Measurements from ENCODE around the gene ANK2. TPM values are rescaled to one million over a fixed set of nuclear protein-coding genes. Genes with fewer than 3 reads are reported as not detected.

ANK2 gene
- total RNA-seq, result 9.4 TPM

DNA sequence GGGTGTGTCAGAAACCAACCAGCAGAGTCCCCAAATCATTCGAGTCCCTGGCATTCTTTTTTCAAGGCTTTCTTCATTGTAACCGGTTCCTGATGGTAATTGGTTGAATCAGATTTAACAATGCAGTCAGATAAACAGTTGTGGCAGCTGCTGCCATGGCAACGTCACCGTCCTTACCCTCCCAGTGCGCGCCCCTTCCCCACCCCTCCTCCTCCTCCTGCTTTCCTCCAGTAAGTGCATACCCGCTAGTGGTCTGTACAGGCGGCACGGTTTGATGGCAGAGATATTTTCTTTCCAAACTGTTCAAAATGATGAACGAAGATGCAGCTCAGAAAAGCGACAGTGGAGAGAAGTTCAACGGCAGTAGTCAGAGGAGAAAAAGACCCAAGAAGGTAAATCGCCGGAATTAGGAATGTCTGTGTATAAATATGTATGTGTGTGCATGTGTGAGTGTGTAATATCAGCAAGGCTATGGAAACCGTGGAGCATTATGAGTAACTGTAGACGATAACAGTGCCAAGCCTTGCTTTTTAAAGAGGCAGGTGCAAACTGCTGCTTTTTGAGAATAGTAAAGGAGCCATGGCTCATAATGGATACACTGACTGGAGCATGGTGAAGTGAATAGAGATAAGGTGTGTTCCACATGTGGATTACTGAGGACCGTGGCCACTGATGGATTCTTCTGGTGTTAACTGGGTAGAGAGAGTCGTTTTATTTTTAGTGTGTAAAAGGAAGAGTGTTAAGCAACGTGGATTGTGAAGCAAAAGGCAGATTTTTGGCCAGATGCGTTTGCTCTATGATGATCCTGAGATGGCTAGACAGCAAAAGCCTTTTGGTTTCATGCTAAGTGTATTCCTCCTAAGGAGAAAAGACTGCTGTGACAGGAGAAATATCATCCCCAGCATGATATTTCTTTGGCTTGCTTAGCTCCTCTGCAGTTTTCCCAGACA, at the start of gene ANK2:
Gene ANK2, plus strand, starts transcription at position 233 of the 950 bp plus-strand sequence. Its CDS starts 76 bp downstream, at position 309.
- no peaks in the 10 kb centered on the region for H3K9me3 ChIP-seq
- no peak for DNase-seq (ENCODE audit: low spot score in 2 of 2)
- H3K4me3 ChIP-seq, result peak within 1 kb of the TSS in 1 of 2 donors; percentile 27
- TF ChIP-seq, protein P1, sequence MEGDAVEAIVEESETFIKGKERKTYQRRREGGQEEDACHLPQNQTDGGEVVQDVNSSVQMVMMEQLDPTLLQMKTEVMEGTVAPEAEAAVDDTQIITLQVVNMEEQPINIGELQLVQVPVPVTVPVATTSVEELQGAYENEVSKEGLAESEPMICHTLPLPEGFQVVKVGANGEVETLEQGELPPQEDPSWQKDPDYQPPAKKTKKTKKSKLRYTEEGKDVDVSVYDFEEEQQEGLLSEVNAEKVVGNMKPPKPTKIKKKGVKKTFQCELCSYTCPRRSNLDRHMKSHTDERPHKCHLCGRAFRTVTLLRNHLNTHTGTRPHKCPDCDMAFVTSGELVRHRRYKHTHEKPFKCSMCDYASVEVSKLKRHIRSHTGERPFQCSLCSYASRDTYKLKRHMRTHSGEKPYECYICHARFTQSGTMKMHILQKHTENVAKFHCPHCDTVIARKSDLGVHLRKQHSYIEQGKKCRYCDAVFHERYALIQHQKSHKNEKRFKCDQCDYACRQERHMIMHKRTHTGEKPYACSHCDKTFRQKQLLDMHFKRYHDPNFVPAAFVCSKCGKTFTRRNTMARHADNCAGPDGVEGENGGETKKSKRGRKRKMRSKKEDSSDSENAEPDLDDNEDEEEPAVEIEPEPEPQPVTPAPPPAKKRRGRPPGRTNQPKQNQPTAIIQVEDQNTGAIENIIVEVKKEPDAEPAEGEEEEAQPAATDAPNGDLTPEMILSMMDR (IDR thresholded peaks at IDR 0.05), result no peak
- no peaks in the 10 kb centered on the region for H3K36me3 ChIP-seq
- intact Hi-C loops (cut with DNase I), result no loop called here
- no peak within 1 kb of the TSS for H3K27ac ChIP-seq
- no peaks in the 10 kb centered on the region for H3K4me1 ChIP-seq
- no peaks in the 10 kb centered on the region for H3K27me3 ChIP-seq

DNA sequence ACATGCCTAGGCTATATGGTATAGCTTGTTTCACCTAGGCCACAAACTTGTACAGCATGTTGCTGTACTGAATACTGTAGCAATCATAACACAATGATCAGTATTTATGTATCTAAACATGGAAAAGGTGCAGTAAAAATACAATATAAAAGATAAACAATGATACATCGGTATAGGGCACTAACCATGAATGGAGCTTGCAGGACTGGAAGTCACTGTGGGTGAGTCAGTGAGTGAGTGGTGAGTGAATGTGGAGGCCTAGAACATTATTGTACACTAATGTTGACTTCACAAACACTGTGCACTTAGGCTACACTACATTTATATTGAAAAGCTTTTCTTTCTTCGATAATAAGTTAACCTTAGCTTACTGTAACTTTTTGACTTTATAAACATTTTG, 45.6 kb upstream of the ANK2 start:
- intact Hi-C loops (cut with DNase I), result no loop called here
- Histone ChIP-seq H3K27me3 (no peaks in the 10 kb centered on the region), H3K4me3 (no peak overlapping the region), H3K4me1 (no peaks in the 10 kb centered on the region), H3K36me3 (no peaks in the 10 kb centered on the region), H3K9me3 (no peaks in the 10 kb centered on the region), H3K27ac (no peak overlapping the region)
- DNase-seq (ENCODE audit: low spot score in 2 of 2), result no peak
- TF ChIP-seq, protein P1 (IDR thresholded peaks at IDR 0.05), result no peak

DNA sequence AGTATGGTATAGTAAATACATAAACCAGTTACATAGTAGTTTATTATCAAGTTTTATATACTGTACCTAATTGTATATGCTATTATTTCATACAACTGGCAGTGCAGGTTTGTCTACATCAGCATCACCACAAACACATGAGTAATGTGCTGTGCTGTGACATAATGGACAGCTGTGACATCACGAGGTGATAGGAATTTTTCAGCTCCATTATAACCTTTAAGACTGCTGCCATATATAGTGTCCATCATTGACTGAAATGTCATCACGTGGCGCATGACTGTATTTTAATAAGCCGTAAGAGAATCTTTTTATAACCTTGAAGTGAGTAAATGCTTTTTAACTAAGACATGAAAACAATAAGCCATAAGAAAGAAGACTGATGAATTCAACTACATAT, 44.8 kb upstream of the ANK2 start:
- intact Hi-C loops (cut with DNase I), result no loop called here
- no peak for DNase-seq (ENCODE audit: low spot score in 2 of 2)
- Histone ChIP-seq H3K4me1 (no peaks in the 10 kb centered on the region), H3K36me3 (no peaks in the 10 kb centered on the region), H3K9me3 (no peaks in the 10 kb centered on the region), H3K27ac (no peak overlapping the region), H3K27me3 (no peaks in the 10 kb centered on the region), H3K4me3 (no peak overlapping the region)
- TF ChIP-seq, protein P1 (IDR thresholded peaks at IDR 0.05), result no peak

DNA sequence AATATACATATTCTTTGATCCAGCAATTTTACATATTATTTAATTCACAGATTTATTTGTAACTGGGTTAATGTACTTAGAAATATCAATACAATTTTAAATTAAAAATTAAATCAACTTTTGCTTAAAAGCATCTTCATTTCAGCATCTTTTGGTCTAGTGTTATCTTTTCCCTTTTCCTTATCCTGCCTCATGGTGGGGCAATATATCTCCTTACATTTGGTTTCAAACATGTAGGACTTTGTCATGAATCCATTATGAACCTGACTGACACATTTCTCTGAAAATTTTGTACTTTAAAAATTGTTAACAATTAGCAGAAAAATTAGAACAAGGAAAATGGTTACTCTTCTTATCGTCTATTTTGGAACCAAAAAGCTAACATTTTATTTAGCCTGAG, 42.8 kb upstream of the ANK2 start:
- no peaks in the 10 kb centered on the region for H3K9me3 ChIP-seq
- H3K4me3 ChIP-seq, result no peak overlapping the region
- H3K27ac ChIP-seq, result no peak overlapping the region
- H3K4me1 ChIP-seq, result no peaks in the 10 kb centered on the region
- intact Hi-C loops (cut with DNase I), result no loop called here
- DNase-seq (ENCODE audit: low spot score in 2 of 2), result no peak
- TF ChIP-seq, protein P1 (IDR thresholded peaks at IDR 0.05), result no peak
- H3K27me3 ChIP-seq, result no peaks in the 10 kb centered on the region
- H3K36me3 ChIP-seq, result no peaks in the 10 kb centered on the region

DNA sequence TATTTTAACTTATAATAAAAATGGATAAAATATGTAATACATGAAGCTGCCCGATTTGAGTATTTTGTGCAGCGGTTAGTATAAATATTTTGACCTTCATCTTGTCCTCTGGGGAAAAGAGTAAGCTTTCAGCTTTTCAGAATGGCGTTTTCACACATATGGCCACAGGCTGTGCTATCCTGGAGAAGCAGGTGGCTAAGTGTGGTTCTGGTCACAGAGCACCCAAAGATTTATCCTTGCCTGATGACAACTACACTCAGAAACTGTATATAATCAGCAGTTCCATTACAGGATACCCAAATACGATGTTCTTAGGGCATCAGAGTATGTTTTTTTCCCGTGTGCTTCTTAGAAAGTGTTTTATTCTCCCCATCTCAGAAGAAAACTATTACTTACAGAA, 42.3 kb upstream of the ANK2 start:
- H3K27me3 ChIP-seq, result no peaks in the 10 kb centered on the region
- H3K36me3 ChIP-seq, result no peaks in the 10 kb centered on the region
- no peak overlapping the region for H3K4me3 ChIP-seq
- H3K27ac ChIP-seq, result no peak overlapping the region
- no peaks in the 10 kb centered on the region for H3K4me1 ChIP-seq
- no peak for DNase-seq (ENCODE audit: low spot score in 2 of 2)
- intact Hi-C loops (cut with DNase I), result no loop called here
- H3K9me3 ChIP-seq, result no peaks in the 10 kb centered on the region
- TF ChIP-seq, protein P1 (IDR thresholded peaks at IDR 0.05), result no peak
